Measurements from ENCODE around the gene SMARCA5.
"Not testable (repeated sequence)": the region's sequence is repeated elsewhere in the genome, so short reads cannot be mapped to it uniquely, and the experiment has no call there.

Gene SMARCA5

GRCh38 chr4:143524211-143524610 lies 10.7 kb downstream of the SMARCA5 start:
- H3K4me2 ChIP-seq (ENCODE audit: low read depth, low read length): no peak overlapping the region
- no peak overlapping the region for H3K9ac ChIP-seq (ENCODE audit: low read length)
- no peak overlapping the region for H3K27ac ChIP-seq (ENCODE audit: low read length)
- H3K4me1 ChIP-seq (ENCODE audit: low read length): no peaks in the 10 kb centered on the region
- H3K9me2 ChIP-seq (replicated peaks; ENCODE audit: insufficient read depth, low read length): no peaks in the 10 kb centered on the region
- peaks cover 68% of the 10 kb centered on the region for H3K79me2 ChIP-seq (ENCODE audit: low read length)
- H3K36me3 ChIP-seq (replicated peaks; ENCODE audit: insufficient read depth, low read length): peaks cover 12% of the 10 kb centered on the region; the same call in 1 of the 2 replicates
- H2AFZ ChIP-seq (ENCODE audit: low read length): no peak overlapping the region
- H3F3A ChIP-seq (ENCODE audit: insufficient read depth, low read length): no peaks in the 10 kb centered on the region
- TF ChIP-seq CTCF (IDR thresholded peaks at IDR 0.05; ENCODE audit: low read length) (no peak), EZH2 (optimal IDR thresholded peaks at IDR 0.05; ENCODE audit: low read depth, low read length) (no peak), EZH2phosphoT487 (IDR thresholded peaks at IDR 0.05; ENCODE audit: low read length) (no peak)
- no peak for DNase-seq
- H3K4me3 ChIP-seq (ENCODE audit: low read length): no peak overlapping the region
- H4K20me1 ChIP-seq (ENCODE audit: insufficient read depth, low read length): no peaks in the 10 kb centered on the region; the same call in 1 of the 2 replicates
- no peaks in the 10 kb centered on the region for H3K9me3 ChIP-seq (replicated peaks; ENCODE audit: insufficient read depth, low read length)
- no peaks in the 10 kb centered on the region for H3K27me3 ChIP-seq (replicated peaks; ENCODE audit: insufficient read depth, low read length)

GRCh38 chr4:143528046-143528445 lies 14.5 kb downstream of the SMARCA5 start:
- not testable (repeated sequence) for H3K4me1 ChIP-seq (ENCODE audit: low read length); H2AFZ ChIP-seq (ENCODE audit: low read length); H3K27me3 ChIP-seq (replicated peaks; ENCODE audit: insufficient read depth, low read length); H3K9me3 ChIP-seq (replicated peaks; ENCODE audit: insufficient read depth, low read length); H3K36me3 ChIP-seq (replicated peaks; ENCODE audit: insufficient read depth, low read length); H3K9me2 ChIP-seq (replicated peaks; ENCODE audit: insufficient read depth, low read length); H3K27ac ChIP-seq (ENCODE audit: low read length); H3F3A ChIP-seq (ENCODE audit: insufficient read depth, low read length); H3K9ac ChIP-seq (ENCODE audit: low read length); DNase-seq; H3K4me2 ChIP-seq (ENCODE audit: low read depth, low read length); H4K20me1 ChIP-seq (ENCODE audit: insufficient read depth, low read length); H3K4me3 ChIP-seq (ENCODE audit: low read length)
- peaks cover 33% of the 10 kb centered on the region for H3K79me2 ChIP-seq (ENCODE audit: low read length)

- H3K27ac ChIP-seq (ENCODE audit: low read length): no peak overlapping the region
- no peaks in the 10 kb centered on the region for H3K27me3 ChIP-seq (replicated peaks; ENCODE audit: insufficient read depth, low read length)
- H3K9me3 ChIP-seq (replicated peaks; ENCODE audit: insufficient read depth, low read length): no peaks in the 10 kb centered on the region
- no peaks in the 10 kb centered on the region for H3K9me2 ChIP-seq (replicated peaks; ENCODE audit: insufficient read depth, low read length)
- peaks cover 16% of the 10 kb centered on the region; the same call in 1 of the 2 replicates for H3K36me3 ChIP-seq (replicated peaks; ENCODE audit: insufficient read depth, low read length)
- H2AFZ ChIP-seq (ENCODE audit: low read length): no peak overlapping the region
- peaks cover 7% of the 10 kb centered on the region; the same call in 1 of the 2 replicates for H3K79me2 ChIP-seq (ENCODE audit: low read length)
- no peak overlapping the region for H3K9ac ChIP-seq (ENCODE audit: low read length)
- H3K4me3 ChIP-seq (ENCODE audit: low read length): no peak overlapping the region
- H3K4me1 ChIP-seq (ENCODE audit: low read length): no peaks in the 10 kb centered on the region
- H3F3A ChIP-seq (ENCODE audit: insufficient read depth, low read length): no peaks in the 10 kb centered on the region
- no peak overlapping the region for H3K4me2 ChIP-seq (ENCODE audit: low read depth, low read length)
- TF ChIP-seq CTCF (IDR thresholded peaks at IDR 0.05; ENCODE audit: low read length) (peak; percentile 34), EZH2 (optimal IDR thresholded peaks at IDR 0.05; ENCODE audit: low read depth, low read length) (no peak), EZH2phosphoT487 (IDR thresholded peaks at IDR 0.05; ENCODE audit: low read length) (no peak)
- H4K20me1 ChIP-seq (ENCODE audit: insufficient read depth, low read length): no peaks in the 10 kb centered on the region
- peak; percentile 18 for DNase-seq
Observed at GRCh38 chr4:143531380-143531779, 17.9 kb downstream of the SMARCA5 start.

- Histone ChIP-seq H3K4me3 (ENCODE audit: low read length) (no peak overlapping the region), H3K4me1 (ENCODE audit: low read length) (no peaks in the 10 kb centered on the region), H3K4me2 (ENCODE audit: low read depth, low read length) (no peak overlapping the region), H3K36me3 (replicated peaks; ENCODE audit: insufficient read depth, low read length) (peaks cover 20% of the 10 kb centered on the region; the same call in 1 of the 2 replicates), H3K79me2 (ENCODE audit: low read length) (peaks cover 7% of the 10 kb centered on the region; the same call in 1 of the 2 replicates), H4K20me1 (ENCODE audit: insufficient read depth, low read length) (no peaks in the 10 kb centered on the region), H3F3A (ENCODE audit: insufficient read depth, low read length) (no peaks in the 10 kb centered on the region), H3K9me2 (replicated peaks; ENCODE audit: insufficient read depth, low read length) (no peaks in the 10 kb centered on the region), H3K9ac (ENCODE audit: low read length) (no peak overlapping the region), H3K27ac (ENCODE audit: low read length) (no peak overlapping the region), H3K27me3 (replicated peaks; ENCODE audit: insufficient read depth, low read length) (no peaks in the 10 kb centered on the region), H3K9me3 (replicated peaks; ENCODE audit: insufficient read depth, low read length) (no peaks in the 10 kb centered on the region), H2AFZ (ENCODE audit: low read length) (no peak overlapping the region)
- DNase-seq: no peak
- TF ChIP-seq EZH2 (optimal IDR thresholded peaks at IDR 0.05; ENCODE audit: low read depth, low read length) (no peak), CTCF (IDR thresholded peaks at IDR 0.05; ENCODE audit: low read length) (no peak), EZH2phosphoT487 (IDR thresholded peaks at IDR 0.05; ENCODE audit: low read length) (no peak)
Observed at GRCh38 chr4:143531788-143532491, 18.4 kb downstream of the SMARCA5 start.

Measured in MM.1S (cell line).